Measurements from ENCODE around the gene MYO16. TPM values are rescaled to one million over a fixed set of nuclear protein-coding genes. Genes with fewer than 3 reads are reported as not detected.

MYO16 gene
- total and polyA plus RNA-seq, 8 donors: 1.1 to 2.5 (median 1.7) TPM

GRCh38 chr13:109111141-109111540, 481.7 kb downstream of the MYO16 start:
- H3K27me3 ChIP-seq: no peaks in the 10 kb centered on the region
- TF ChIP-seq, protein P1, sequence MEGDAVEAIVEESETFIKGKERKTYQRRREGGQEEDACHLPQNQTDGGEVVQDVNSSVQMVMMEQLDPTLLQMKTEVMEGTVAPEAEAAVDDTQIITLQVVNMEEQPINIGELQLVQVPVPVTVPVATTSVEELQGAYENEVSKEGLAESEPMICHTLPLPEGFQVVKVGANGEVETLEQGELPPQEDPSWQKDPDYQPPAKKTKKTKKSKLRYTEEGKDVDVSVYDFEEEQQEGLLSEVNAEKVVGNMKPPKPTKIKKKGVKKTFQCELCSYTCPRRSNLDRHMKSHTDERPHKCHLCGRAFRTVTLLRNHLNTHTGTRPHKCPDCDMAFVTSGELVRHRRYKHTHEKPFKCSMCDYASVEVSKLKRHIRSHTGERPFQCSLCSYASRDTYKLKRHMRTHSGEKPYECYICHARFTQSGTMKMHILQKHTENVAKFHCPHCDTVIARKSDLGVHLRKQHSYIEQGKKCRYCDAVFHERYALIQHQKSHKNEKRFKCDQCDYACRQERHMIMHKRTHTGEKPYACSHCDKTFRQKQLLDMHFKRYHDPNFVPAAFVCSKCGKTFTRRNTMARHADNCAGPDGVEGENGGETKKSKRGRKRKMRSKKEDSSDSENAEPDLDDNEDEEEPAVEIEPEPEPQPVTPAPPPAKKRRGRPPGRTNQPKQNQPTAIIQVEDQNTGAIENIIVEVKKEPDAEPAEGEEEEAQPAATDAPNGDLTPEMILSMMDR (IDR thresholded peaks at IDR 0.05): no peak

DNA sequence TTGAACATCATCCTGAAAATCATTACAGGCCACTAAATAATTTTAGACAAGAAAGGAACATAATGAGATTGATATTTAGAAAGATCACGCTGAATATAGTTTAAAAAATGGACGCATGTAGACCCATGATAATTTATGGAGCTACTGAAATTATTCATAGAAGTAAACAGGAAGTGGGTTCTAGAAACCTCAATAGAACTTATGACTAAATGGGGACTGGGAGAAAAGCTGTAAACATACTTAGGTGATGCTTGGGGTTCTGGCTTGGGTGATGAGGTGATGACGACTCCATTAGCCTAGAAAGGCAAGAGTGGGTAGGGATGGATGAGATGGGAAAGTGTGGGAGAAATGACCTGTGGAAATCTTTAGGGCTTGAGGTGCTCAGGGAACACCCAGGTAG, 484.0 kb downstream of the MYO16 start:
- no peak for ATAC-seq
- H3K27me3 ChIP-seq: no peaks in the 10 kb centered on the region
- no peak overlapping the region for H3K27ac ChIP-seq
- no peaks in the 10 kb centered on the region for H3K9me3 ChIP-seq
- H3K4me3 ChIP-seq: no peak overlapping the region
- H3K4me1 ChIP-seq: no peaks in the 10 kb centered on the region
- DNase-seq: no peak
- H3K36me3 ChIP-seq: no peaks in the 10 kb centered on the region
- TF ChIP-seq, protein P1 (IDR thresholded peaks at IDR 0.05): no peak
- intact Hi-C loops (cut with DNase I): no loop called here

More at GRCh38 chr13:109111141-109111540, 481.7 kb downstream of the MYO16 start:
- DNase-seq (no peak), ATAC-seq (no peak)
- H3K4me3 ChIP-seq: no peak overlapping the region
- no peaks in the 10 kb centered on the region for H3K9me3 ChIP-seq
- no peaks in the 10 kb centered on the region for H3K36me3 ChIP-seq
- H3K4me1 ChIP-seq: no peaks in the 10 kb centered on the region
- intact Hi-C loops (cut with DNase I): no loop called here
- no peak overlapping the region for H3K27ac ChIP-seq

GRCh38 chr13:109114162-109114561, 484.8 kb downstream of the MYO16 start:
- Histone ChIP-seq H3K4me1 (no peaks in the 10 kb centered on the region), H3K9me3 (no peaks in the 10 kb centered on the region), H3K27me3 (no peaks in the 10 kb centered on the region), H3K27ac (no peak overlapping the region), H3K36me3 (no peaks in the 10 kb centered on the region), H3K4me3 (no peak overlapping the region)
- ATAC-seq (no peak), DNase-seq (no peak)
- intact Hi-C loops (cut with DNase I): no loop called here
- TF ChIP-seq, protein P1 (IDR thresholded peaks at IDR 0.05): no peak

- intact Hi-C loops (cut with DNase I): no loop called here
- no peak overlapping the region for H3K4me3 ChIP-seq
- TF ChIP-seq, protein P1 (IDR thresholded peaks at IDR 0.05): no peak
- no peaks in the 10 kb centered on the region for H3K36me3 ChIP-seq
- no peaks in the 10 kb centered on the region for H3K9me3 ChIP-seq
- no peaks in the 10 kb centered on the region for H3K4me1 ChIP-seq
- ATAC-seq: no peak
- no peak overlapping the region for H3K27ac ChIP-seq
- no peaks in the 10 kb centered on the region for H3K27me3 ChIP-seq
- no peak for DNase-seq
Measured at GRCh38 chr13:109114991-109115390, 485.6 kb downstream of the MYO16 start.

GRCh38 chr13:109118521-109118920, 489.1 kb downstream of the MYO16 start:
- intact Hi-C loops (cut with DNase I): no loop called here
- DNase-seq: no peak

More at GRCh38 chr13:109118521-109118920, 489.1 kb downstream of the MYO16 start:
- TF ChIP-seq, protein P1 (IDR thresholded peaks at IDR 0.05): no peak
- no peak overlapping the region for H3K4me3 ChIP-seq
- H3K36me3 ChIP-seq: no peaks in the 10 kb centered on the region
- no peaks in the 10 kb centered on the region for H3K9me3 ChIP-seq
- H3K27ac ChIP-seq: no peak overlapping the region
- no peaks in the 10 kb centered on the region for H3K27me3 ChIP-seq
- no peaks in the 10 kb centered on the region for H3K4me1 ChIP-seq
- no peak for ATAC-seq

Data from left lung (tissue), 10 donors.